ENCODE data around the gene DHX29.

- no peak for TF ChIP-seq SPI1 (IDR thresholded peaks at IDR 0.05; ENCODE audit: low read depth, low read length)
- TF ChIP-seq POLR2AphosphoS5 (IDR thresholded peaks at IDR 0.05; ENCODE audit: low read depth, low read length), result no peak
- no peak for TF ChIP-seq POLR2A (IDR thresholded peaks at IDR 0.05; ENCODE audit: low read depth, low read length)
- TF ChIP-seq TAF1 (IDR thresholded peaks at IDR 0.05; ENCODE audit: low read depth, low read length), result no peak
- no peak for TF ChIP-seq POU2F2 (IDR thresholded peaks at IDR 0.05; ENCODE audit: low read depth, low read length)
- no peak for TF ChIP-seq PAX5 (IDR thresholded peaks at IDR 0.05; ENCODE audit: insufficient read depth, low read length, severe bottlenecking)
Observed at GRCh38 chr5:55327281-55327680, 19.8 kb upstream of the DHX29 start.

Data from GM12891 (cell line).